Pancreas (tissue), 10 donors: ENCODE results near the gene SNRPD3. TPM values are rescaled to one million over a fixed set of nuclear protein-coding genes. Genes with fewer than 3 reads are reported as not detected.
"Not testable (repeated sequence)": the region's sequence is repeated elsewhere in the genome, so short reads cannot be mapped to it uniquely, and the experiment has no call there.

Experiments
- ATAC-seq, 4 donors: fragments of 200-7000 bp; cut with Tn5 transposase; one replicate each; pipeline versions ENCODE4 v1.8.0 to v1.9.1; 2020; ENCODE audit warnings: mild to moderate bottlenecking in 4 of 4, moderate library complexity in 4 of 4
- DNase-seq, 6 donors: peaks; one replicate each; pipeline ENCODE4 v3.0.0-alpha.2; 2020
- FAIRE-seq: peaks from 2 replicates; lab custom pipeline; 2012; peaks lifted over from hg19 to GRCh38; lab: Jason Lieb, UNC
- H3K27ac ChIP-seq, 4 donors: fragments of 200-600 bp; sonication (generic); 1 replicate in 3 of 4; 2 replicates in 1 of 4; pipeline versions ENCODE4 v1.5.0 to v1.8.0; 2020
- H3K27me3 ChIP-seq, 4 donors: fragments of 200-600 bp; one replicate each; pipeline ENCODE4 v1.8.0; 2021
- H3K36me3 ChIP-seq, 3 donors: fragments of 200-600 bp; sonication (generic) in 1 of 3; one replicate each; pipeline versions ENCODE4 v1.5.0 to v1.8.0; 2020 to 2021
- H3K4me1 ChIP-seq, 3 donors: fragments of 200-600 bp; one replicate each; pipeline ENCODE4 v1.8.0; 2021
- H3K4me3 ChIP-seq, 4 donors: fragments of 200-600 bp; sonication (generic) in 2 of 4; one replicate each; pipeline versions ENCODE4 v1.5.0 to v1.8.0; 2020 to 2021
- H3K9me3 ChIP-seq, 4 donors: fragments of 200-600 bp; one replicate each; pipeline ENCODE4 v1.8.0; 2021
- WGBS, 2 donors: extraction: QIAGEN DNeasy Blood & Tissue Kit; methylation state at CpG; one replicate each; pipeline ENCODE4 v1.1.7; 2013; 5-methylcytosine and 5-hydroxymethylcytosine counted together
- intact Hi-C, 3 donors: fragments of 100-400 bp; cut with DNase I; formaldehyde crosslinking; loops; one replicate each; pipeline versions ENCODE4 v1.11.1 to v1.14.2; 2022
- polyA plus RNA-seq, 2 donors: library from polyadenylated mRNA; stranded (reverse); fragments of 200-250 nt; gene quantifications; one replicate each; pipeline ENCODE4 v1.2.3, GENCODE V29; 2013
- total RNA-seq, 6 donors: library from RNA; stranded (reverse); fragmentation: NEBNext Ultra II Directional in 4 of 6; extraction: Animal tissue kit (Norgen Biotek cat#: 25700) in 4 of 6; gene quantifications; one replicate each; pipeline versions ENCODE4 v1.2.1 to v1.2.4, GENCODE V29; 2021 to 2023
- donor health status: healthy with polysubstance abuse.
- donor health status: DM: no; HTN: no; CAD: no; lungs with moderate emphysema.
- donor health status: DM: no; HTN: no; CAD: no.
- donor health status: control.
- donor health status: control.
- donor health status: Bipolar disorder and iron deficiency.
- donor health status: DM: yes; HTN: yes; CAD: no.
- donor health status: DM: no; HTN: no; CAD: no.
- donor health status: DM: no; HTN: no; CAD: no.
- donor health status: DM: yes; HTN: yes; CAD: no.

SNRPD3 gene
- total and polyA plus RNA-seq, 8 donors = 15.9 to 58.1 (median 29.8) TPM

GRCh38 chr22:24607429-24607983, 51.7 kb downstream of the SNRPD3 start:
- H3K4me1 ChIP-seq, intact Hi-C loops, H3K4me3 ChIP-seq, H3K27ac ChIP-seq, H3K36me3 ChIP-seq, H3K9me3 ChIP-seq, FAIRE-seq, H3K27me3 ChIP-seq: not testable (repeated sequence)
- ATAC-seq = peak in 3 of 4 donors; percentile 4 to 49 (median 9)
- 74 to 88% methylated on average over 17 to 18 of the region's 18 CpGs for WGBS, 2 donors
- peak in 1 of 6 donors; percentile 68 for DNase-seq

- H3K27me3 ChIP-seq, H3K4me1 ChIP-seq, intact Hi-C loops, H3K27ac ChIP-seq, H3K9me3 ChIP-seq, H3K4me3 ChIP-seq, ATAC-seq, DNase-seq, H3K36me3 ChIP-seq, FAIRE-seq: not testable (repeated sequence)
- WGBS, 2 donors = 88 to 90% methylated on average over 6 of the region's 6 CpGs
Observed at GRCh38 chr22:24608327-24608726, 52.5 kb downstream of the SNRPD3 start.

- WGBS, 2 donors = 92 to 100% methylated on average over 2 to 3 of the region's 3 CpGs
- intact Hi-C loops = not testable (repeated sequence)
Observed at GRCh38 chr22:24609888-24610287, 54.1 kb downstream of the SNRPD3 start.

GRCh38 chr22:24614794-24615193, 59.0 kb downstream of the SNRPD3 start:
- ATAC-seq, H3K4me3 ChIP-seq, intact Hi-C loops, H3K36me3 ChIP-seq, H3K9me3 ChIP-seq, H3K27me3 ChIP-seq, H3K27ac ChIP-seq, H3K4me1 ChIP-seq, FAIRE-seq: not testable (repeated sequence)
- WGBS, 2 donors = 87 to 91% methylated on average over 11 to 15 of the region's 15 CpGs
- peak in 1 of 6 donors; percentile 41 for DNase-seq

More at GRCh38 chr22:24609888-24610287, 54.1 kb downstream of the SNRPD3 start:
- H3K36me3 ChIP-seq, H3K4me3 ChIP-seq, H3K4me1 ChIP-seq, H3K27ac ChIP-seq, H3K27me3 ChIP-seq, FAIRE-seq, H3K9me3 ChIP-seq, ATAC-seq: not testable (repeated sequence)
- peak in 1 of 6 donors; percentile 20 for DNase-seq

GRCh38 chr22:24621244-24621643, 65.4 kb downstream of the SNRPD3 start:
- H3K4me3 ChIP-seq, H3K27me3 ChIP-seq, ATAC-seq, H3K36me3 ChIP-seq, H3K4me1 ChIP-seq, FAIRE-seq, H3K27ac ChIP-seq, intact Hi-C loops, DNase-seq, H3K9me3 ChIP-seq: not testable (repeated sequence)
- WGBS, 2 donors = 70 to 78% methylated on average over 4 of the region's 5 CpGs

- FAIRE-seq, H3K9me3 ChIP-seq, intact Hi-C loops, DNase-seq, H3K27ac ChIP-seq, H3K36me3 ChIP-seq, H3K27me3 ChIP-seq, H3K4me1 ChIP-seq, H3K4me3 ChIP-seq, ATAC-seq: not testable (repeated sequence)
- WGBS, 2 donors = 92 to 93% methylated on average over 2 of the region's 2 CpGs
Observed at GRCh38 chr22:24622596-24622995, 66.8 kb downstream of the SNRPD3 start.

Other genes starting within 250 kb of the SNRPD3 start
- 1 to 10 TPM in 4 of 6 donors, under 1 TPM in 2; 0.85 to 2.7 (median 1.3) TPM for gene ADORA2A, start 128.4 kb upstream of the SNRPD3 start, total RNA-seq
- gene ADORA2A, start 128.4 kb upstream of the SNRPD3 start, polyA plus RNA-seq = 10 to 100 TPM in 1 of 2 donors, 1 to 10 TPM in 1; 3.6 to 10.4 TPM
- under 1 TPM; 0.08 to 0.32 (median 0.21) TPM for gene UPB1, start 60.7 kb upstream of the SNRPD3 start, total RNA-seq
- 1 to 10 TPM in 1 of 2 donors, under 1 TPM in 1; 0.30 to 2.3 TPM for gene UPB1, start 60.7 kb upstream of the SNRPD3 start, polyA plus RNA-seq
- gene GUCD1, start 861 bp upstream of the SNRPD3 start, total RNA-seq = 10 to 100 TPM; 41.0 to 55.2 (median 46.3) TPM
- 10 to 100 TPM; 39.9 to 41.1 TPM for gene GUCD1, start 861 bp upstream of the SNRPD3 start, polyA plus RNA-seq
- 10 to 100 TPM in 3 of 6 donors, 1 to 10 TPM in 3; 8.3 to 20.2 (median 9.8) TPM for gene LRRC75B, start 37.1 kb downstream of the SNRPD3 start, total RNA-seq
- gene LRRC75B, start 37.1 kb downstream of the SNRPD3 start, polyA plus RNA-seq = 100 to 1,000 TPM; 101 to 106 TPM
- gene GGT1, start 47.2 kb downstream of the SNRPD3 start, total RNA-seq = 10 to 100 TPM; 23.5 to 60.1 (median 42.8) TPM
- gene GGT1, start 47.2 kb downstream of the SNRPD3 start, polyA plus RNA-seq = 100 to 1,000 TPM in 1 of 2 donors, 10 to 100 TPM in 1; 92.9 to 195 TPM
- gene PIWIL3, start 218.7 kb downstream of the SNRPD3 start, total RNA-seq = not detected
- gene PIWIL3, start 218.7 kb downstream of the SNRPD3 start, polyA plus RNA-seq = not detected